H1 (cell line): ENCODE measurements around the gene RNF182. TPM values are rescaled to one million over a fixed set of nuclear protein-coding genes. Genes with fewer than 3 reads are reported as not detected.

Experiments
- CTCF ChIA-PET: fragments of 300-600 bp; sonication (Branson Sonifier 250); formaldehyde crosslinking; loops from one replicate; lab custom pipeline; 2021; ENCODE audit not compliant: partially characterized antibody; lab: Charles Lee
- POLR2A ChIA-PET: fragments of 300-600 bp; sonication (Branson Sonifier 250); formaldehyde crosslinking; loops from one replicate; lab custom pipeline; 2021; ENCODE audit warnings: inconsistent platforms; ENCODE audit not compliant: partially characterized antibody; lab: Charles Lee
- DNase-seq, 2 experiments: peaks; one replicate each; pipeline versions ENCODE4 v3.0.0 to v3.0.0-alpha.2; 2010 to 2022; ENCODE audit warnings: low spot score in 2 of 2, low read depth in 1 of 2, mixed read lengths in 1 of 2
- FAIRE-seq: peaks from 2 replicates; lab custom pipeline; 2011; peaks lifted over from hg19 to GRCh38; lab: Jason Lieb, UNC
- H2AFZ ChIP-seq: 2 replicates; pipeline ENCODE4 v1.8.1; 2012; ENCODE audit warnings: low read length, inconsistent platforms
- H2AK5ac ChIP-seq: 2 replicates; pipeline ENCODE4 v1.6.1; 2013; ENCODE audit warnings: low read depth, low read length
- H2BK120ac ChIP-seq: replicated peaks from 2 replicates; pipeline ENCODE3; 2013; ENCODE audit warnings: low read depth, low read length, inconsistent platforms
- H2BK12ac ChIP-seq: 2 replicates; pipeline ENCODE4 v1.6.1; 2013; ENCODE audit warnings: low read depth, low read length
- H2BK15ac ChIP-seq: 2 replicates; pipeline ENCODE4 v1.6.1; 2013; ENCODE audit warnings: low read length
- H2BK20ac ChIP-seq: 2 replicates; pipeline ENCODE4 v1.6.1; 2013; ENCODE audit warnings: low read length
- H2BK5ac ChIP-seq: 2 replicates; pipeline ENCODE4 v1.6.1; 2013; ENCODE audit warnings: low read depth, low read length
- H3K14ac ChIP-seq: 2 replicates; pipeline ENCODE4 v1.6.1; 2013; ENCODE audit warnings: inconsistent platforms; ENCODE audit not compliant: insufficient read length
- H3K18ac ChIP-seq: 2 replicates; pipeline ENCODE4 v1.6.1; 2013; ENCODE audit warnings: low read length; ENCODE audit errors: extremely low read depth
- H3K23ac ChIP-seq: 2 replicates; pipeline ENCODE4 v1.6.1; 2013; ENCODE audit warnings: inconsistent platforms; ENCODE audit not compliant: insufficient read length
- H3K23me2 ChIP-seq: 2 replicates; pipeline ENCODE4 v1.6.1; 2013; ENCODE audit warnings: low read depth, low read length
- H3K27ac ChIP-seq: 2 replicates; pipeline ENCODE4 v1.6.1; 2011; ENCODE audit warnings: low read depth, low read length, inconsistent platforms
- H3K27me3 ChIP-seq, 4 experiments: replicated peaks in 1 of 4; 1 replicate in 1 of 4; 2 replicates in 3 of 4; pipeline versions ENCODE4 v1.6.1 to v1.8.1; 2011 to 2013; ENCODE audit warnings: low read length in 3 of 4, mild to moderate bottlenecking in 3 of 4, inconsistent platforms in 2 of 4, mixed read lengths in 2 of 4, moderate library complexity in 1 of 4; ENCODE audit not compliant: control insufficient read depth in 3 of 4, insufficient read depth in 3 of 4; ENCODE audit errors: extremely low read depth in 1 of 4
- H3K36me3 ChIP-seq, 4 experiments: 2 replicates each; pipeline versions ENCODE4 v1.6.1 to v1.8.1; 2011 to 2013; ENCODE audit warnings: mild to moderate bottlenecking in 4 of 4, low read length in 3 of 4, moderate library complexity in 2 of 4, control low read depth in 1 of 4, inconsistent platforms in 1 of 4; ENCODE audit not compliant: insufficient read depth in 4 of 4, control insufficient read depth in 2 of 4
- H3K4ac ChIP-seq: replicated peaks from 2 replicates; pipeline ENCODE3; 2013; ENCODE audit warnings: low read length, low read depth, mixed read lengths, inconsistent platforms; ENCODE audit not compliant: insufficient read length
- H3K4me1 ChIP-seq, 4 experiments: replicated peaks in 1 of 4; 1 replicate in 1 of 4; 2 replicates in 3 of 4; pipeline versions ENCODE4 v1.6.1 to v1.8.1; 2011 to 2013; ENCODE audit warnings: low read length in 3 of 4, inconsistent platforms in 2 of 4, mixed read lengths in 1 of 4; ENCODE audit not compliant: insufficient read depth in 4 of 4, control insufficient read depth in 3 of 4
- H3K4me2 ChIP-seq, 2 experiments: 2 replicates each; pipeline versions ENCODE4 v1.6.1 to v1.8.1; 2011 to 2013; ENCODE audit warnings: low read depth in 2 of 2, low read length in 2 of 2, control low read depth in 1 of 2, inconsistent platforms in 1 of 2, mild to moderate bottlenecking in 1 of 2; ENCODE audit not compliant: insufficient read depth in 1 of 2
- H3K4me3 ChIP-seq, 4 experiments: fragments of 200-600, 300-600 bp in 1 of 4; sonication (generic), shearing (Covaris generic), sonication (Bioruptor Twin) in 1 of 4; 2 replicates each; pipeline versions ENCODE4 v1.5.1 to v1.8.1; 2011 to 2016; ENCODE audit warnings: low read length in 4 of 4, low read depth in 3 of 4, control low read depth in 2 of 4, inconsistent platforms in 2 of 4, mild to moderate bottlenecking in 2 of 4, mixed read lengths in 1 of 4, moderate library complexity in 1 of 4; ENCODE audit not compliant: insufficient read depth in 2 of 4; ENCODE audit errors: extremely low read depth in 1 of 4
- H3K56ac ChIP-seq: replicated peaks from 2 replicates; pipeline ENCODE3; 2013; ENCODE audit warnings: low read depth, mild to moderate bottlenecking, mixed read lengths, low read length, inconsistent platforms; ENCODE audit not compliant: insufficient read length
- H3K79me1 ChIP-seq: 2 replicates; pipeline ENCODE4 v1.6.1; 2013; ENCODE audit warnings: low read depth, low read length, control low read depth
- H3K79me2 ChIP-seq, 2 experiments: 2 replicates each; pipeline versions ENCODE4 v1.6.1 to v1.8.1; 2012 to 2013; ENCODE audit warnings: low read length in 2 of 2, mild to moderate bottlenecking in 2 of 2, inconsistent platforms in 1 of 2; ENCODE audit not compliant: insufficient read depth in 2 of 2, control insufficient read depth in 1 of 2
- H3K9ac ChIP-seq, 4 experiments: replicated peaks in 1 of 4; 1 replicate in 1 of 4; 2 replicates in 3 of 4; pipeline versions ENCODE4 v1.6.1 to v1.8.1; 2011 to 2013; ENCODE audit warnings: low read depth in 3 of 4, low read length in 3 of 4, control low read depth in 2 of 4, mild to moderate bottlenecking in 2 of 4, moderate library complexity in 2 of 4, inconsistent platforms in 1 of 4; ENCODE audit errors: extremely low read depth in 1 of 4
- H3K9me3 ChIP-seq, 2 experiments: 2 replicates each; pipeline versions ENCODE4 v1.6.1 to v1.8.1; 2012 to 2013; ENCODE audit warnings: mild to moderate bottlenecking in 2 of 2, moderate library complexity in 2 of 2, control low read depth in 1 of 2, inconsistent platforms in 1 of 2, low read depth in 1 of 2, low read length in 1 of 2, mixed read lengths in 1 of 2; ENCODE audit not compliant: insufficient read depth in 2 of 2
- H4K20me1 ChIP-seq, 2 experiments: replicated peaks in 1 of 2; 2 replicates each; pipeline versions ENCODE3 to v1.8.1; 2011 to 2013; ENCODE audit warnings: inconsistent platforms in 2 of 2, low read length in 2 of 2, mild to moderate bottlenecking in 1 of 2; ENCODE audit not compliant: insufficient read depth in 2 of 2, control insufficient read depth in 1 of 2
- H4K5ac ChIP-seq: 2 replicates; pipeline ENCODE4 v1.6.1; 2013; ENCODE audit warnings: low read length, low read depth, mixed read lengths, inconsistent platforms; ENCODE audit not compliant: insufficient read length
- H4K8ac ChIP-seq: 2 replicates; pipeline ENCODE4 v1.8.0; 2013; ENCODE audit warnings: mild to moderate bottlenecking, moderate library complexity, low read length, inconsistent platforms; ENCODE audit not compliant: insufficient read depth; ENCODE audit errors: extremely low read depth
- H4K91ac ChIP-seq: replicated peaks from 2 replicates; pipeline ENCODE3; 2013; ENCODE audit warnings: low read length, mixed read lengths, inconsistent platforms; ENCODE audit not compliant: insufficient read length
- BCL11A ChIP-seq, 2 experiments: IDR thresholded peaks; one replicate each; pipeline ENCODE4 v1.6.1; 2011; ENCODE audit warnings: low read depth in 2 of 2, low read length in 2 of 2, mild to moderate bottlenecking in 2 of 2
- BRCA1 ChIP-seq: IDR thresholded peaks from 2 replicates; pipeline ENCODE4 v1.6.1; 2012; ENCODE audit warnings: low read depth, low read length, improper control_type of control experiment
- CBX5 ChIP-seq: fragments of 300-800, 300-1000 bp; sonication (generic); IDR thresholded peaks from 2 replicates; pipeline ENCODE4 v1.7.1; 2016; ENCODE audit warnings: antibody characterized with exemption, low read length, low read depth
- CREB1 ChIP-seq: IDR thresholded peaks from 2 replicates; pipeline ENCODE4 v1.6.1; 2012; ENCODE audit warnings: inconsistent platforms
- EP300 ChIP-seq, 2 experiments: IDR thresholded peaks; 1 replicate in 1 of 2; 2 replicates in 1 of 2; pipeline ENCODE4 v1.6.1; 2011 to 2012; ENCODE audit warnings: low read depth in 2 of 2, low read length in 2 of 2, mild to moderate bottlenecking in 2 of 2, borderline replicate concordance in 1 of 2, inconsistent platforms in 1 of 2, moderate library complexity in 1 of 2
- KDM1A ChIP-seq: fragments of 200-600, 300-600 bp; sonication (generic); IDR thresholded peaks from 2 replicates; pipeline ENCODE4 v1.7.1; 2016; ENCODE audit warnings: mild to moderate bottlenecking, low read length, borderline replicate concordance
- KDM5A ChIP-seq: fragments of 200-600 bp; IDR thresholded peaks from 2 replicates; pipeline ENCODE4 v1.7.1; 2012; ENCODE audit warnings: mild to moderate bottlenecking, low read length, inconsistent platforms, mixed read lengths
- MAFK ChIP-seq: IDR thresholded peaks from 2 replicates; pipeline ENCODE4 v1.6.1; 2012; ENCODE audit warnings: low read depth, mild to moderate bottlenecking, improper control_type of control experiment, low read length
- PHF8 ChIP-seq: fragments of 200-600 bp; sonication (generic); conservative IDR thresholded peaks from 2 replicates; pipeline ENCODE4 v1.7.1; 2012; ENCODE audit warnings: low read depth, mild to moderate bottlenecking, inconsistent platforms, low read length, moderate library complexity
- POU5F1 ChIP-seq: IDR thresholded peaks from 2 replicates; pipeline ENCODE4 v1.6.1; 2011; ENCODE audit warnings: low read depth, mild to moderate bottlenecking, low read length, moderate library complexity
- RXRA ChIP-seq: IDR thresholded peaks from 2 replicates; pipeline ENCODE4 v1.6.1; 2011; ENCODE audit warnings: low read depth, mild to moderate bottlenecking, low read length, moderate library complexity; ENCODE audit not compliant: insufficient read depth
- SIN3A ChIP-seq, 2 experiments: IDR thresholded peaks in 1 of 2; conservative IDR thresholded peaks in 1 of 2; 2 replicates each; pipeline ENCODE4 v1.6.1; 2011 to 2012; ENCODE audit warnings: low read length in 2 of 2, improper control_type of control experiment in 1 of 2, low read depth in 1 of 2, mild to moderate bottlenecking in 1 of 2
- SP1 ChIP-seq: IDR thresholded peaks from 2 replicates; pipeline ENCODE4 v1.6.1; 2011; ENCODE audit warnings: low read depth, low read length
- SP4 ChIP-seq: IDR thresholded peaks from 2 replicates; pipeline ENCODE4 v1.6.1; 2012; ENCODE audit warnings: low read length, inconsistent platforms
- SRF ChIP-seq: IDR thresholded peaks from 2 replicates; pipeline ENCODE4 v1.6.1; 2011; ENCODE audit warnings: mild to moderate bottlenecking, low read depth, low read length, moderate library complexity
- TCF12 ChIP-seq: IDR thresholded peaks from 2 replicates; pipeline ENCODE4 v1.6.1; 2011; ENCODE audit warnings: low read depth, mild to moderate bottlenecking, low read length
- polyA plus RNA-seq, 7 experiments: library from polyadenylated mRNA; depleted of rRNA in 3 of 7; stranded (reverse) in 5 of 7; unstranded in 2 of 7; fragments of >200 nt in 5 of 7; fragments of 200-250 nt in 2 of 7; gene quantifications; 1 replicate in 5 of 7; 2 replicates in 1 of 7; 4 replicates in 1 of 7; pipeline versions ENCODE4 v1.2.1 to v1.2.3, GENCODE V29; 2011 to 2013; ENCODE audit warnings: missing spikeins in 2 of 7, mixed read lengths in 2 of 7
- total RNA-seq: library from RNA; stranded (reverse); fragmentation: NEBNext Ultra II Directional; extraction: Animal tissue kit (Norgen Biotek cat#: 25700); gene quantifications from 2 replicates; pipeline ENCODE4 v1.2.1, GENCODE V29; 2021

RNF182 gene
- total and polyA plus RNA-seq, 2 of the 8 experiments (the other 6 are each of a cell fraction or from before 2014, with no cell fraction given): 6.2 to 10.7 TPM

- no peak overlapping the region for H2BK120ac ChIP-seq
- no peaks in the 10 kb centered on the region for H3K27me3 ChIP-seq
- H3K18ac ChIP-seq: no peak overlapping the region
- no peaks in the 10 kb centered on the region for H4K20me1 ChIP-seq
- H3K79me2 ChIP-seq: no peaks in the 10 kb centered on the region
- H3K23me2 ChIP-seq: no peaks in the 10 kb centered on the region
- H3K4me2 ChIP-seq: no peak overlapping the region
- no peak overlapping the region for H4K91ac ChIP-seq
- H3K14ac ChIP-seq: no peak overlapping the region
- no peak overlapping the region for H2AFZ ChIP-seq
- H3K27ac ChIP-seq: no peak overlapping the region
- H3K79me1 ChIP-seq: no peaks in the 10 kb centered on the region
- H3K9ac ChIP-seq: no peak overlapping the region
- POLR2A ChIA-PET: no interaction called here
- H4K5ac ChIP-seq: no peak overlapping the region
- H2BK15ac ChIP-seq: no peak overlapping the region
- H2BK5ac ChIP-seq: no peak overlapping the region
- H2BK12ac ChIP-seq: no peak overlapping the region
- H3K9me3 ChIP-seq: peaks cover 25 to 33% of the 10 kb centered on the region in 2 experiments
- H2AK5ac ChIP-seq: no peak overlapping the region
- DNase-seq: no peak
- no peak overlapping the region for H3K4me3 ChIP-seq
- H3K56ac ChIP-seq: no peak overlapping the region
- no peak overlapping the region for H2BK20ac ChIP-seq
- H4K8ac ChIP-seq: no peak overlapping the region
- no peak for FAIRE-seq
- H3K4ac ChIP-seq: no peak overlapping the region
- no peak overlapping the region for H3K23ac ChIP-seq
- no peaks in the 10 kb centered on the region for H3K4me1 ChIP-seq
- peaks cover 0 to 7% (median 2%) of the 10 kb centered on the region in 4 experiments; a peak in 3 of 8 replicates for H3K36me3 ChIP-seq
- CTCF ChIA-PET: interaction anchor here (0.6 to 1.5 kb wide), 3 partner anchors 39 to 1695 kb away, joined by 3 read pairs; no protein-coding TSS in a partner anchor
- TF ChIP-seq TCF12 (no peak), KDM5A (no peak), POU5F1 (no peak), CREB1 (no peak), BRCA1 (no peak), EP300 (IDR thresholded peaks at IDR 0.05; ENCODE audit: borderline replicate concordance in 1 of 2, low read depth in 2 of 2, low read length in 2 of 2) (no peak), SP1 (no peak), CBX5 (no peak), BCL11A (IDR thresholded peaks at IDR 0.05; ENCODE audit: low read depth in 2 of 2, low read length in 2 of 2) (no peak), MAFK (no peak), PHF8 (no peak), RXRA (no peak), KDM1A (no peak), SRF (no peak), SIN3A (conservative IDR thresholded peaks at IDR 0.05 in 1 of 2, IDR thresholded peaks at IDR 0.05 in 1 of 2; ENCODE audit: low read depth in 1 of 2, low read length in 2 of 2) (no peak), SP4 (no peak)
These were observed 22.9 kb downstream of the RNF182 start for GRCh38 chr6:13947611-13948178.
